Measurements from ENCODE around the gene IMPG1. TPM values are rescaled to one million over a fixed set of nuclear protein-coding genes. Genes with fewer than 3 reads are reported as not detected.

The IMPG1 gene
- total RNA-seq, 2 experiments from 2014 or later = not detected

DNA sequence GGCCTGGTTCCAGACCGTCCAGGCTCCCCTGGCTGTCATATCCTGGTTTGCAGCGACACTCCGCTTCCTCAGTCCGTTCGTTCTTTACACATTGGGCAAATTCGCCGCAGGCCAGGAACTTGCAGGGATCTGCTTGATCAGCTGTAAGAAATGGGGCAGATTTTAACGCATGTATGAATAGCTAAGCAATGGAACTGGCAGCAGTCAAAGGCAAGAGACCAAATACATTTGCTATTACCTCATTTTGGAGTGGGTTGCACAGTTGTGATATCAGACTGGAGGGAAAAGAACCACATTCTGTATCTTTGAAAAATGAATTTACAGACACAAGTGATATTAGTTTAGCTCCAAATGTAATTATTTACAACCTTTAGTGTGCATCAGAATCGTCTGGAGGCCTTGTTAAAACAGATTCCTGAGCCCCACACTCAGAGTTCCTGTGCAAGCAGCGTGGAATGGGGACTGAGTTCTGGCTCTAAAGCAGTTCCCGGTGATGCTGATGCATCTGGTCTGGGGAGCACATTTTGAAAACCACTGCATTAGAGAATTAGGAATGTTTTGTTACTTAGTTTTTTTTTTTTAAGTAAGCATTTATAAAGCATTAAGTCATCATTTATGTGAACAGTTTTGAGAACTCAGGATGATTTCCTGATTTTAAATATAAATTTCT lies 141.3 kb downstream of the IMPG1 start:
- no peak overlapping the region for H3K4me3 ChIP-seq (ENCODE audit: low read depth, low read length, poor library complexity, severe bottlenecking)
- TF ChIP-seq EZH2phosphoT487 (IDR thresholded peaks at IDR 0.05; ENCODE audit: borderline replicate concordance, low read depth, low read length) = no peak
- no peak overlapping the region for H3K27ac ChIP-seq (ENCODE audit: low read depth, low read length, poor library complexity, severe bottlenecking)
- no peak overlapping the region for H2AFZ ChIP-seq (ENCODE audit: low read length)
- no TSS peak for BruUV-seq (replicated peaks)
- H3K4me2 ChIP-seq (ENCODE audit: low read length) = no peak overlapping the region
- ChIA-PET POLR2A (no interaction called here), CTCF (ENCODE audit: unreplicated experiment) (no interaction called here)
- H3K4me1 ChIP-seq (ENCODE audit: insufficient read depth, low read length, poor library complexity, severe bottlenecking) = no peaks in the 10 kb centered on the region
- H3K36me3 ChIP-seq (ENCODE audit: insufficient read depth, low read length) = no peaks in the 10 kb centered on the region
- H3K9me2 ChIP-seq (ENCODE audit: insufficient read depth, low read length) = no peaks in the 10 kb centered on the region
- DNase-seq (ENCODE audit: low spot score) = no peak
- H3K79me2 ChIP-seq (ENCODE audit: insufficient read depth, low read depth, low read length) = no peaks in the 10 kb centered on the region
- intact Hi-C loops (cut with micrococcal nuclease; ENCODE audit: unreplicated experiment) = no loop called here
- no peaks in the 10 kb centered on the region for H4K20me1 ChIP-seq (ENCODE audit: insufficient read depth, low read length)
- no peaks in the 10 kb centered on the region for H3K9me3 ChIP-seq (ENCODE audit: low read length)

DNA sequence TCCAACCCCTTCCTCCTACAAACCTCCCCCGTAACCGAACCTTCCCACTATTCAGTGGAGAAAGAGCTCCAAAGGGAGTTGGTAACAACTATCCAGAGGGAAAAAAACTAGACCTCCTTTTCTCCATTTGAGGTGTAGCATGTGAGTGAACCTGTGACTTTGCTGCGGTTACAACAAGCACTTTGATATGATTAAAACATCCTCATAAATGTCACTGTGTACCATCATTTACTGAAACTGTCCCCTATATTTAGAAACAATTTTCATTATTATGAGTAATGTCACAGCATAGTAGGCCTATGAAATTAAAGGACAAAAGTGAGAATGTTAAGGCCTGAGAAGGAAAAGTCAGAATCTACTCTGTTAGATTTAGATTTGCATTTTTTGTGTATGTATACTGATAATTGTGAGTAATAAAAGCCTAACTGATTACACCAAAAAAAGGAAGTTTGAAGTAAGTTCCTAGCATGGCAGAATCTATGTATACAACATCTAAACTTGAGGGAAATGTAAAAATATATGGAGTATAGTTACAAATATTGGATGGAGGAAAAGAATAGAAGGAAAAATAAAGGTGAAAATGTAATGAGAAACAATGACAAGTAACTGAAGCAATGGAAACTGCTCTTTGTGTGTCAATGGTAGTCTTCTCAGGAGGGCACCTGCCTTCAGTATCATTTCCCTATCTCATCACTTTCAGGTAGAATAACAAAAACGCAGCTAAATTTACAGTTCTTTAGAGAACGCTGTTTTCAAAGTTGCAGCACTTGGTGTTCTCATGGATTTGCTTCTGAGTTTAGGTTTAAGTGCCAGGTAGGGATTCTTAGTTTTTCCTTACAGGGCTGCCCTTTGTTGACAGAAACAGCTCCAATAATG lies 145.9 kb downstream of the IMPG1 start:
- Histone ChIP-seq H3K79me2 (ENCODE audit: insufficient read depth, low read depth, low read length) (no peaks in the 10 kb centered on the region), H3K9me2 (ENCODE audit: insufficient read depth, low read length) (no peaks in the 10 kb centered on the region), H3K36me3 (ENCODE audit: insufficient read depth, low read length) (no peaks in the 10 kb centered on the region), H3K4me3 (ENCODE audit: low read depth, low read length, poor library complexity, severe bottlenecking) (no peak overlapping the region), H3K4me1 (ENCODE audit: insufficient read depth, low read length, poor library complexity, severe bottlenecking) (no peaks in the 10 kb centered on the region), H4K20me1 (ENCODE audit: insufficient read depth, low read length) (no peaks in the 10 kb centered on the region), H3K9me3 (ENCODE audit: low read length) (no peaks in the 10 kb centered on the region), H3K4me2 (ENCODE audit: low read length) (no peak overlapping the region), H3K27ac (ENCODE audit: low read depth, low read length, poor library complexity, severe bottlenecking) (no peak overlapping the region), H2AFZ (ENCODE audit: low read length) (no peak overlapping the region)
- ChIA-PET POLR2A (no interaction called here), CTCF (ENCODE audit: unreplicated experiment) (no interaction called here)
- no peak for DNase-seq (ENCODE audit: low spot score)
- no TSS peak for BruUV-seq (replicated peaks)
- TF ChIP-seq EZH2phosphoT487 (IDR thresholded peaks at IDR 0.05; ENCODE audit: borderline replicate concordance, low read depth, low read length) = no peak
- TF ChIP-seq, protein P1, sequence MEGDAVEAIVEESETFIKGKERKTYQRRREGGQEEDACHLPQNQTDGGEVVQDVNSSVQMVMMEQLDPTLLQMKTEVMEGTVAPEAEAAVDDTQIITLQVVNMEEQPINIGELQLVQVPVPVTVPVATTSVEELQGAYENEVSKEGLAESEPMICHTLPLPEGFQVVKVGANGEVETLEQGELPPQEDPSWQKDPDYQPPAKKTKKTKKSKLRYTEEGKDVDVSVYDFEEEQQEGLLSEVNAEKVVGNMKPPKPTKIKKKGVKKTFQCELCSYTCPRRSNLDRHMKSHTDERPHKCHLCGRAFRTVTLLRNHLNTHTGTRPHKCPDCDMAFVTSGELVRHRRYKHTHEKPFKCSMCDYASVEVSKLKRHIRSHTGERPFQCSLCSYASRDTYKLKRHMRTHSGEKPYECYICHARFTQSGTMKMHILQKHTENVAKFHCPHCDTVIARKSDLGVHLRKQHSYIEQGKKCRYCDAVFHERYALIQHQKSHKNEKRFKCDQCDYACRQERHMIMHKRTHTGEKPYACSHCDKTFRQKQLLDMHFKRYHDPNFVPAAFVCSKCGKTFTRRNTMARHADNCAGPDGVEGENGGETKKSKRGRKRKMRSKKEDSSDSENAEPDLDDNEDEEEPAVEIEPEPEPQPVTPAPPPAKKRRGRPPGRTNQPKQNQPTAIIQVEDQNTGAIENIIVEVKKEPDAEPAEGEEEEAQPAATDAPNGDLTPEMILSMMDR (conservative IDR thresholded peaks at IDR 0.05; ENCODE audit: low read length) = no peak
- intact Hi-C loops (cut with micrococcal nuclease; ENCODE audit: unreplicated experiment) = no loop called here

DNA sequence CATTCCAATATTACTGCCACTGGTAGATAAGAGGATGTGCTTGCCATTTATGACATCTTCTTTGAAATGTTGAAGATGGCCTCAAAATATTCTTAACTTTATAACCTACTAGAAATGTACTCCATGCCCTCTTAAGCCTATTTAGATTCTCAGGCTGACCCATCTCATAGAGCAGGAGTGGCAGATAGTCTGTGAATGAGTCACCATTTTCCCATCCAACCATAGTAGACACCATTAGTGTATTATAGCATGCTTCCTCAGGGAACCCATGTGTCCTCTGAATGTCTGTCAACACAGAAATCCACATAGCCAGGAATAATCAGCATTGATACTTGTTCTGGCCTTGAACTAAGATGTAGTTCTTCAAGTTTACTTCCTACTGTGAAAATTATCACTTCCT lies 150.2 kb downstream of the IMPG1 start:
- DNase-seq (ENCODE audit: low spot score) = no peak
- Histone ChIP-seq H4K20me1 (ENCODE audit: insufficient read depth, low read length) (no peaks in the 10 kb centered on the region), H3K4me2 (ENCODE audit: low read length) (no peak overlapping the region), H3K36me3 (ENCODE audit: insufficient read depth, low read length) (no peaks in the 10 kb centered on the region), H3K27ac (ENCODE audit: low read depth, low read length, poor library complexity, severe bottlenecking) (no peak overlapping the region), H3K4me3 (ENCODE audit: low read depth, low read length, poor library complexity, severe bottlenecking) (no peak overlapping the region), H3K9me3 (ENCODE audit: low read length) (no peaks in the 10 kb centered on the region), H3K4me1 (ENCODE audit: insufficient read depth, low read length, poor library complexity, severe bottlenecking) (no peaks in the 10 kb centered on the region), H3K79me2 (ENCODE audit: insufficient read depth, low read depth, low read length) (no peaks in the 10 kb centered on the region), H2AFZ (ENCODE audit: low read length) (no peak overlapping the region), H3K9me2 (ENCODE audit: insufficient read depth, low read length) (no peaks in the 10 kb centered on the region)
- POLR2A ChIA-PET = no interaction called here
- no TSS peak for BruUV-seq (replicated peaks)
- CTCF ChIA-PET (ENCODE audit: unreplicated experiment) = no interaction called here
- intact Hi-C loops (cut with micrococcal nuclease; ENCODE audit: unreplicated experiment) = no loop called here
- no peak for TF ChIP-seq EZH2phosphoT487 (IDR thresholded peaks at IDR 0.05; ENCODE audit: borderline replicate concordance, low read depth, low read length)

Data from OCI-LY7 (cell line).